GM12878 (cell line): ENCODE results near the gene TRMU. TPM values are rescaled to one million over a fixed set of nuclear protein-coding genes. Genes with fewer than 3 reads are reported as not detected.

Source experiments
- ATAC-seq: fragments of 200-7000 bp; cut with Tn5 transposase; 3 replicates; pipeline ENCODE4 v1.9.1; 2020; ENCODE audit warnings: mild to moderate bottlenecking, moderate library complexity
- BruUV-seq: library from RNA; stranded (reverse); fragments of 400-500 nt; replicated peaks from 2 replicates; lab custom pipeline; 2021; lab: Mats Ljungman, UMichigan
- CTCF ChIA-PET: fragments of 300-600 bp; sonication (Branson Sonifier 250); formaldehyde crosslinking; extraction: SDS; loops from one replicate; lab custom pipeline; 2021; ENCODE audit warnings: inconsistent platforms; lab: Yijun Ruan, JAX
- POLR2A ChIA-PET: fragments of 350-600 bp; formaldehyde crosslinking; extraction: SDS; loops from one replicate; lab custom pipeline; 2021; ENCODE audit warnings: inconsistent platforms; lab: Charles Lee
- RAD21 ChIA-PET: fragments of 300-600 bp; sonication (Branson Sonifier 250); formaldehyde crosslinking; loops from one replicate; lab custom pipeline; 2023; ENCODE audit warnings: antibody characterized with exemption; ENCODE audit not compliant: unreplicated experiment; lab: Charles Lee
- SMC1A ChIA-PET: fragments of 300-600 bp; sonication (Branson Sonifier 250); formaldehyde crosslinking; loops from one replicate; lab custom pipeline; 2023; ENCODE audit not compliant: unreplicated experiment, uncharacterized antibody; lab: Charles Lee
- DNase-seq: peaks from one replicate; pipeline ENCODE4 v3.0.0-alpha.2; 2011; ENCODE audit warnings: low read depth, low spot score
- FAIRE-seq: peaks from 3 replicates; lab custom pipeline; 2011; peaks lifted over from hg19 to GRCh38; lab: Jason Lieb, UNC
- H2AFZ ChIP-seq: 2 replicates; pipeline ENCODE4 v1.6.0; 2011; ENCODE audit warnings: low read depth, low read length, control low read depth; ENCODE audit not compliant: control insufficient read depth
- H3K27ac ChIP-seq: 2 replicates; pipeline ENCODE4 v1.5.1; 2011; ENCODE audit warnings: control low read depth; ENCODE audit not compliant: control insufficient read depth, insufficient read depth
- H3K27me3 ChIP-seq, 2 experiments: replicated peaks in 1 of 2; 2 replicates each; pipeline versions ENCODE4 v1.6.0 to v1.6.1; 2011; ENCODE audit warnings: low read length in 1 of 2; ENCODE audit not compliant: control insufficient read depth in 2 of 2, insufficient read depth in 2 of 2
- H3K36me3 ChIP-seq, 2 experiments: 2 replicates each; pipeline ENCODE4 v1.5.1; 2011; ENCODE audit warnings: low read length in 1 of 2; ENCODE audit not compliant: control insufficient read depth in 2 of 2, insufficient read depth in 2 of 2
- H3K4me1 ChIP-seq: 2 replicates; pipeline ENCODE4 v1.6.1; 2011; ENCODE audit warnings: mild to moderate bottlenecking, low read length, moderate library complexity, mixed read lengths; ENCODE audit not compliant: control insufficient read depth, insufficient read depth
- H3K4me2 ChIP-seq: 2 replicates; pipeline ENCODE4 v1.6.0; 2011; ENCODE audit warnings: control low read depth; ENCODE audit not compliant: control insufficient read depth, insufficient read depth
- H3K4me3 ChIP-seq: fragments of 200-600 bp; sonication (generic); 2 replicates; pipeline ENCODE4 v1.5.1; 2016
- H3K79me2 ChIP-seq: 2 replicates; pipeline ENCODE4 v1.6.0; 2011; ENCODE audit warnings: low read length; ENCODE audit not compliant: control insufficient read depth, insufficient read depth
- H3K9ac ChIP-seq: 2 replicates; pipeline ENCODE4 v1.8.0; 2011; ENCODE audit warnings: low read length, control low read depth, mixed read lengths; ENCODE audit not compliant: control insufficient read depth, insufficient read depth
- H3K9me3 ChIP-seq: replicated peaks from 3 replicates; pipeline ENCODE4 v1.5.1; 2011; ENCODE audit warnings: mild to moderate bottlenecking, low read length; ENCODE audit not compliant: control insufficient read depth, insufficient read depth
- H4K20me1 ChIP-seq: 2 replicates; pipeline ENCODE4 v1.6.0; 2011; ENCODE audit not compliant: control insufficient read depth, insufficient read depth
- BHLHE40 ChIP-seq, 2 experiments: fragments of 450-650 bp in 1 of 2; IDR thresholded peaks; 2 replicates each; pipeline ENCODE4 v1.6.1; 2011 to 2017; ENCODE audit warnings: low read depth in 2 of 2, borderline replicate concordance in 1 of 2, improper control_type of control experiment in 1 of 2, low read length in 1 of 2, mild to moderate bottlenecking in 1 of 2
- CREM ChIP-seq: IDR thresholded peaks from 2 replicates; pipeline ENCODE4 v1.6.1; 2014; ENCODE audit warnings: antibody characterized with exemption, low read depth
- FOS ChIP-seq: IDR thresholded peaks from 3 replicates; pipeline ENCODE4 v1.6.1; 2011; ENCODE audit warnings: borderline replicate concordance; ENCODE audit not compliant: insufficient read length; ENCODE audit errors: extremely low read depth
- IKZF2 ChIP-seq, 2 experiments: fragments of 450-650 bp; IDR thresholded peaks; 2 replicates each; pipeline ENCODE4 v1.6.1; 2017; ENCODE audit warnings: mild to moderate bottlenecking in 2 of 2, moderate library complexity in 2 of 2
- MXI1 ChIP-seq: fragments of 150-350 bp; IDR thresholded peaks from 2 replicates; pipeline ENCODE4 v1.6.1; 2011; ENCODE audit warnings: low read depth, mild to moderate bottlenecking, inconsistent platforms, low read length, improper control_type of control experiment
- POLR2A ChIP-seq: IDR thresholded peaks from 2 replicates; pipeline ENCODE4 v1.6.1; 2011; ENCODE audit warnings: low read depth, mild to moderate bottlenecking, low read length
- SMAD5 ChIP-seq: IDR thresholded peaks from 2 replicates; pipeline ENCODE4 v1.6.1; 2016; ENCODE audit warnings: antibody characterized with exemption, low read depth
- SP1 ChIP-seq: IDR thresholded peaks from one replicate; pipeline ENCODE4 v1.6.1; 2011; ENCODE audit warnings: low read depth, low read length
- SPI1 ChIP-seq: IDR thresholded peaks from 2 replicates; pipeline ENCODE4 v1.6.1; 2011; ENCODE audit warnings: low read depth, mild to moderate bottlenecking, low read length, moderate library complexity, borderline replicate concordance; ENCODE audit not compliant: insufficient read depth
- SREBF1 ChIP-seq: IDR thresholded peaks from 2 replicates; pipeline ENCODE4 v1.6.1; 2012; ENCODE audit warnings: mild to moderate bottlenecking, low read length
- SREBF2 ChIP-seq: IDR thresholded peaks from 2 replicates; pipeline ENCODE4 v1.6.1; 2012; ENCODE audit warnings: mild to moderate bottlenecking, low read length
- TCF3 ChIP-seq: IDR thresholded peaks from 2 replicates; pipeline ENCODE4 v1.6.1; 2012; ENCODE audit warnings: low read depth, mild to moderate bottlenecking, low read length, borderline replicate concordance; ENCODE audit not compliant: insufficient read depth
- ZZZ3 ChIP-seq: IDR thresholded peaks from 2 replicates; pipeline ENCODE4 v1.6.1; 2011; ENCODE audit warnings: low read depth; ENCODE audit not compliant: control insufficient read depth, insufficient read length
- WGBS: methylation state at CpG from one replicate; pipeline ENCODE4 v1.1.6; 2016; ENCODE audit warnings: low lambda C conversion rate; ENCODE audit not compliant: insufficient replicate concordance, insufficient coverage; ENCODE audit errors: missing lambda C conversion rate; 5-methylcytosine and 5-hydroxymethylcytosine counted together
- in situ Hi-C: fragments of 300-500 bp; cut with MboI; formaldehyde crosslinking; loops from 9 replicates; pipeline ENCODE4 v1.14.3; 2018; ENCODE audit warnings: mixed read lengths
- intact Hi-C: fragments of 100-400 bp; cut with micrococcal nuclease; formaldehyde crosslinking; loops from one replicate; pipeline ENCODE4 v1.14.2; 2022; ENCODE audit not compliant: unreplicated experiment
- polyA plus RNA-seq, 11 experiments: library from polyadenylated mRNA; depleted of rRNA in 4 of 11; unstranded in 6 of 11; stranded (reverse) in 5 of 11; fragments of >200 nt; fragmentation: Nextera tagmentation in 4 of 11; fragmentation: Illumina TruSeq in 1 of 11; extraction: Ambion mirVana in 4 of 11; extraction: Trizol in 1 of 11; gene quantifications; 1 replicate in 1 of 11; 2 replicates in 10 of 11; pipeline versions ENCODE4 v1.2.1 to v1.2.3, GENCODE V29; 2011 to 2016; ENCODE audit warnings: inconsistent platforms in 2 of 11, missing spikeins in 2 of 11, low read depth in 1 of 11
- total RNA-seq, 4 experiments: library from RNA; depleted of rRNA in 3 of 4; stranded (reverse); fragments of >200 nt in 3 of 4; fragmentation: Illumina TruSeq in 1 of 4; extraction: Trizol in 1 of 4; gene quantifications; 2 replicates each; pipeline versions ENCODE4 v1.2.1 to v1.2.3, GENCODE V29; 2013 to 2021
- TF ChIP-seq, protein P1 (sequence below): fragments of 450-650 bp; IDR thresholded peaks from 2 replicates; pipeline ENCODE4 v1.6.1; 2018; ENCODE audit warnings: mild to moderate bottlenecking, low read depth, moderate library complexity; ENCODE audit not compliant: partially characterized antibody
- TF ChIP-seq, protein P2 (sequence below): IDR thresholded peaks from 2 replicates; pipeline ENCODE4 v1.6.1; 2011; ENCODE audit warnings: borderline replicate concordance, low read depth, mild to moderate bottlenecking, moderate library complexity, mixed read lengths, low read length; ENCODE audit not compliant: insufficient read depth; ENCODE audit errors: extremely low read length

The TRMU gene
- total and polyA plus RNA-seq, 10 of the 15 experiments (the other 5 are each of a cell fraction or from before 2014, with no cell fraction given) = 3.5 to 57.0 (median 44.0) TPM

DNA sequence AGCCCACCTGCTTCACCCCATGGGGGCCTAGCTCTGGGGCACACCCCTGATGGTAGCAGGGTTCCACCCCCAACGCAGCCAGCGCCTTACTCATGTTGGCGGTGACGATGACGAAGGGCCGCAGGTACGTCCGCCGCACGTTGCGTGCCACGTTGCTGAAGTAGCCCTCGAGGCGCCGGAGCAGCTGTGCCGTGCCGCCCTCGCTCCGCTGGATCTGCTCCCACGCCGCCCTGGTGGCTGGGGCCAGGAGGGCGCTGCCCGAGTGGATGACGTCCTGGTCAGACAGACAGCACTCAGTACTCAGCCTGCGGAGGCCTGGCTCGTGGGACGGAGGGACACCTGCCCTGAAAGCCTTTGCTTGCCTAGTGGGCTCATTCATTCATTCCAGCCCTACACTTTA, 50.8 kb downstream of the TRMU start:
- Histone ChIP-seq H3K4me1 (no peaks in the 10 kb centered on the region), H3K27me3 (no peaks in the 10 kb centered on the region; a peak in 1 of 4 replicates), H3K27ac (no peak overlapping the region), H3K4me3 (no peak overlapping the region), H3K9ac (no peak overlapping the region), H3K36me3 (no peaks in the 10 kb centered on the region), H3K79me2 (no peaks in the 10 kb centered on the region), H4K20me1 (no peaks in the 10 kb centered on the region), H3K4me2 (no peak overlapping the region), H3K9me3 (no peaks in the 10 kb centered on the region), H2AFZ (no peak overlapping the region)
- WGBS = 84% methylated on average over 26 of the region's 27 CpGs
- ChIA-PET RAD21 (no interaction called here), CTCF (no interaction called here), SMC1A (interaction anchor here (0.7 kb wide), 1 partner anchor 18 kb away, joined by 3 read pairs; no protein-coding TSS in a partner anchor), POLR2A (no interaction called here)
- ATAC-seq (no peak), FAIRE-seq (no peak), DNase-seq (no peak)
- intact Hi-C loops (no loop called here), in situ Hi-C loops (no loop called here)
- no TSS peak for BruUV-seq
- TF ChIP-seq POLR2A (no peak), TCF3 (0 out of 2 replicates have a peak, but pooled peaks have one; percentile 18)

DNA sequence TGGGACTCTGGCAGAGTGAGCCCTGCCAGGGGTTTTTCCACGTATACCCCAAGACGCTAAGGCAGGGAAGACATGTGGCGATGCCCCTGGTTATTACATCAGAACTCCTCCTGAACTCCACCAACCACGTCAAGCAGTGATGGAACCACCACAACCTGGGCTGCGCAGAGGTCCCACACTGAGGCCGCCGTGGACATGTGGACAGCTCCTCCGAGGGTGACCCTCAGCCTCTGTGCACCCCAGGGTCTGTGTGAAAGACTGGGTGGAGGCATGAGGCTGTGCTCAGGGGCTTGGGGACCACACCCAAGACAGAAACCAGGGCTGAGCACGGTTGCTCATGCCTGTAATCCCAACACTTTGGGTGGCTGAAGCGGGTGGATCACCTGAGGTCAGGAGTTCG, 52.2 kb downstream of the TRMU start:
- H3K27ac ChIP-seq = no peak overlapping the region
- TF ChIP-seq SREBF2 = no peak
- no peak for TF ChIP-seq SPI1
- TF ChIP-seq SP1 = no peak
- no peak for TF ChIP-seq IKZF2 (IDR thresholded peaks at IDR 0.05)
- no peak for TF ChIP-seq CREM
- no peak for TF ChIP-seq MXI1
- no peak for TF ChIP-seq ZZZ3
- no peak for TF ChIP-seq SMAD5
- TF ChIP-seq, protein P1, sequence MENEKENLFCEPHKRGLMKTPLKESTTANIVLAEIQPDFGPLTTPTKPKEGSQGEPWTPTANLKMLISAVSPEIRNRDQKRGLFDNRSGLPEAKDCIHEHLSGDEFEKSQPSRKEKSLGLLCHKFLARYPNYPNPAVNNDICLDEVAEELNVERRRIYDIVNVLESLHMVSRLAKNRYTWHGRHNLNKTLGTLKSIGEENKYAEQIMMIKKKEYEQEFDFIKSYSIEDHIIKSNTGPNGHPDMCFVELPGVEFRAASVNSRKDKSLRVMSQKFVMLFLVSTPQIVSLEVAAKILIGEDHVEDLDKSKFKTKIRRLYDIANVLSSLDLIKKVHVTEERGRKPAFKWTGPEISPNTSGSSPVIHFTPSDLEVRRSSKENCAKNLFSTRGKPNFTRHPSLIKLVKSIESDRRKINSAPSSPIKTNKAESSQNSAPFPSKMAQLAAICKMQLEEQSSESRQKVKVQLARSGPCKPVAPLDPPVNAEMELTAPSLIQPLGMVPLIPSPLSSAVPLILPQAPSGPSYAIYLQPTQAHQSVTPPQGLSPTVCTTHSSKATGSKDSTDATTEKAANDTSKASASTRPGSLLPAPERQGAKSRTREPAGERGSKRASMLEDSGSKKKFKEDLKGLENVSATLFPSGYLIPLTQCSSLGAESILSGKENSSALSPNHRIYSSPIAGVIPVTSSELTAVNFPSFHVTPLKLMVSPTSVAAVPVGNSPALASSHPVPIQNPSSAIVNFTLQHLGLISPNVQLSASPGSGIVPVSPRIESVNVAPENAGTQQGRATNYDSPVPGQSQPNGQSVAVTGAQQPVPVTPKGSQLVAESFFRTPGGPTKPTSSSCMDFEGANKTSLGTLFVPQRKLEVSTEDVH = no peak
- no peak for TF ChIP-seq BHLHE40 (IDR thresholded peaks at IDR 0.05; ENCODE audit: borderline replicate concordance in 1 of 2, low read depth in 2 of 2, low read length in 1 of 2)
- no peak for TF ChIP-seq SREBF1
- TF ChIP-seq, protein P2, sequence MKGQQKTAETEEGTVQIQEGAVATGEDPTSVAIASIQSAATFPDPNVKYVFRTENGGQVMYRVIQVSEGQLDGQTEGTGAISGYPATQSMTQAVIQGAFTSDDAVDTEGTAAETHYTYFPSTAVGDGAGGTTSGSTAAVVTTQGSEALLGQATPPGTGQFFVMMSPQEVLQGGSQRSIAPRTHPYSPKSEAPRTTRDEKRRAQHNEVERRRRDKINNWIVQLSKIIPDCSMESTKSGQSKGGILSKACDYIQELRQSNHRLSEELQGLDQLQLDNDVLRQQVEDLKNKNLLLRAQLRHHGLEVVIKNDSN = no peak
- TF ChIP-seq FOS = no peak
- TF ChIP-seq, all 136 proteins: peak for 0
- no peak overlapping the region for H3K4me3 ChIP-seq
- intact Hi-C loops (no loop called here), in situ Hi-C loops (no loop called here)
- ChIA-PET RAD21 (no interaction called here), POLR2A (no interaction called here), CTCF (no interaction called here), SMC1A (no interaction called here)
- no peaks in the 10 kb centered on the region for H4K20me1 ChIP-seq
- H3K79me2 ChIP-seq = no peaks in the 10 kb centered on the region
- H2AFZ ChIP-seq = no peak overlapping the region
- BruUV-seq = no TSS peak
- H3K9me3 ChIP-seq = no peaks in the 10 kb centered on the region
- ATAC-seq (no peak), FAIRE-seq (no peak), DNase-seq (no peak)
- H3K27me3 ChIP-seq = no peaks in the 10 kb centered on the region; a peak in 1 of 4 replicates
- no peaks in the 10 kb centered on the region for H3K4me1 ChIP-seq
- no peaks in the 10 kb centered on the region for H3K36me3 ChIP-seq
- WGBS = 40% methylated on average over 11 of the region's 11 CpGs
- no peak overlapping the region for H3K9ac ChIP-seq
- H3K4me2 ChIP-seq = no peak overlapping the region
